Measurements from ENCODE around the gene WT1. TPM values are rescaled to one million over a fixed set of nuclear protein-coding genes. Genes with fewer than 3 reads are reported as not detected.

The WT1 gene
- total RNA-seq, 1 donor from 2014 or later = not detected

Other genes with a start within 250 kb of the WT1 start
- 228 and 281 TPM in 2 replicates for gene EIF3M, start 148.3 kb upstream of the WT1 start, total RNA-seq